Activated naive CD4-positive, alpha-beta T cell treated with anti-CD3 and anti-CD28 coated beads, Interleukin-2, amount 50 U/mL, for 24 hours (primary cell): ENCODE measurements around the gene PANK4.

ENCODE experiments used
- H3K27ac Mint-ChIP-seq: one replicate; pipeline ENCODE4 v1.8.0; 2021; ENCODE audit warnings: mild to moderate bottlenecking, mixed read lengths
- H3K27me3 Mint-ChIP-seq: one replicate; pipeline ENCODE4 v1.8.0; 2021; ENCODE audit warnings: mixed read lengths
- H3K36me3 Mint-ChIP-seq: one replicate; pipeline ENCODE4 v1.8.0; 2021; ENCODE audit warnings: mixed read lengths
- H3K4me1 Mint-ChIP-seq: one replicate; pipeline ENCODE4 v1.8.0; 2021; ENCODE audit warnings: mixed read lengths
- H3K4me3 Mint-ChIP-seq: one replicate; pipeline ENCODE4 v1.8.0; 2021; ENCODE audit warnings: mild to moderate bottlenecking, mixed read lengths
- H3K9me3 Mint-ChIP-seq: one replicate; pipeline ENCODE4 v1.8.0; 2021; ENCODE audit warnings: mixed read lengths

The PANK4 gene

GRCh38 chr1:2541619-2542245 is 15.3 kb upstream of the PANK4 start:
- H3K4me3 Mint-ChIP-seq: no peak overlapping the region
- H3K9me3 Mint-ChIP-seq: no peaks in the 10 kb centered on the region
- no peak overlapping the region for H3K27ac Mint-ChIP-seq
- H3K27me3 Mint-ChIP-seq: no peaks in the 10 kb centered on the region
- peaks cover 19% of the 10 kb centered on the region for H3K4me1 Mint-ChIP-seq
- H3K36me3 Mint-ChIP-seq: no peaks in the 10 kb centered on the region

- Mint-ChIP-seq H3K36me3 (no peaks in the 10 kb centered on the region), H3K27ac (no peak overlapping the region), H3K27me3 (no peaks in the 10 kb centered on the region), H3K9me3 (no peaks in the 10 kb centered on the region), H3K4me1 (peaks cover 19% of the 10 kb centered on the region), H3K4me3 (no peak overlapping the region)
Measured at GRCh38 chr1:2540816-2541492, 14.6 kb upstream of the PANK4 start.

- Mint-ChIP-seq H3K36me3 (no peaks in the 10 kb centered on the region), H3K27ac (peak overlapping the region; percentile 12), H3K9me3 (no peaks in the 10 kb centered on the region), H3K4me1 (peaks cover 16% of the 10 kb centered on the region), H3K27me3 (no peaks in the 10 kb centered on the region), H3K4me3 (no peak overlapping the region)
Measured at GRCh38 chr1:2539312-2539907, 13.0 kb upstream of the PANK4 start.

- Mint-ChIP-seq H3K27ac (peak overlapping the region; percentile 12), H3K4me3 (no peak overlapping the region), H3K4me1 (peaks cover 13% of the 10 kb centered on the region), H3K9me3 (no peaks in the 10 kb centered on the region), H3K36me3 (no peaks in the 10 kb centered on the region), H3K27me3 (no peaks in the 10 kb centered on the region)
Measured at GRCh38 chr1:2538872-2539271, 12.5 kb upstream of the PANK4 start.

GRCh38 chr1:2538376-2538775 is 12.0 kb upstream of the PANK4 start:
- no peaks in the 10 kb centered on the region for H3K27me3 Mint-ChIP-seq
- peaks cover 13% of the 10 kb centered on the region for H3K4me1 Mint-ChIP-seq
- H3K9me3 Mint-ChIP-seq: no peaks in the 10 kb centered on the region
- peak overlapping the region; percentile 55 for H3K27ac Mint-ChIP-seq
- H3K4me3 Mint-ChIP-seq: no peak overlapping the region
- no peaks in the 10 kb centered on the region for H3K36me3 Mint-ChIP-seq

GRCh38 chr1:2537784-2538115 is 11.4 kb upstream of the PANK4 start:
- H3K4me3 Mint-ChIP-seq: no peak overlapping the region
- H3K36me3 Mint-ChIP-seq: no peaks in the 10 kb centered on the region
- H3K4me1 Mint-ChIP-seq: peaks cover 13% of the 10 kb centered on the region
- no peak overlapping the region for H3K27ac Mint-ChIP-seq
- no peaks in the 10 kb centered on the region for H3K27me3 Mint-ChIP-seq
- no peaks in the 10 kb centered on the region for H3K9me3 Mint-ChIP-seq

GRCh38 chr1:2535981-2536380 is 9.6 kb upstream of the PANK4 start:
- H3K4me3 Mint-ChIP-seq: no peak overlapping the region
- H3K27me3 Mint-ChIP-seq: no peaks in the 10 kb centered on the region
- H3K4me1 Mint-ChIP-seq: peaks cover 1% of the 10 kb centered on the region
- H3K9me3 Mint-ChIP-seq: no peaks in the 10 kb centered on the region
- no peak overlapping the region for H3K27ac Mint-ChIP-seq
- no peaks in the 10 kb centered on the region for H3K36me3 Mint-ChIP-seq

GRCh38 chr1:2535455-2535854 is 9.1 kb upstream of the PANK4 start:
- Mint-ChIP-seq H3K27ac (no peak overlapping the region), H3K9me3 (no peaks in the 10 kb centered on the region), H3K36me3 (no peaks in the 10 kb centered on the region), H3K27me3 (no peaks in the 10 kb centered on the region), H3K4me1 (peaks cover 3% of the 10 kb centered on the region), H3K4me3 (no peak overlapping the region)

- Mint-ChIP-seq H3K4me1 (peaks cover 3% of the 10 kb centered on the region), H3K27ac (peak overlapping the region; percentile 63), H3K4me3 (no peak overlapping the region), H3K9me3 (no peaks in the 10 kb centered on the region), H3K27me3 (no peaks in the 10 kb centered on the region), H3K36me3 (no peaks in the 10 kb centered on the region)
Measured at GRCh38 chr1:2534687-2535441, 8.5 kb upstream of the PANK4 start.

GRCh38 chr1:2534315-2534686 is 7.9 kb upstream of the PANK4 start:
- Mint-ChIP-seq H3K4me1 (peaks cover 3% of the 10 kb centered on the region), H3K36me3 (no peaks in the 10 kb centered on the region), H3K27me3 (no peaks in the 10 kb centered on the region), H3K27ac (no peak overlapping the region), H3K4me3 (no peak overlapping the region), H3K9me3 (no peaks in the 10 kb centered on the region)

- Mint-ChIP-seq H3K9me3 (no peaks in the 10 kb centered on the region), H3K27ac (no peak overlapping the region), H3K4me3 (no peak overlapping the region), H3K36me3 (no peaks in the 10 kb centered on the region), H3K27me3 (no peaks in the 10 kb centered on the region), H3K4me1 (peaks cover 9% of the 10 kb centered on the region)
Measured at GRCh38 chr1:2533365-2533764, 7.0 kb upstream of the PANK4 start.

- H3K27ac Mint-ChIP-seq: peak overlapping the region; percentile 35
- H3K27me3 Mint-ChIP-seq: no peaks in the 10 kb centered on the region
- H3K9me3 Mint-ChIP-seq: no peaks in the 10 kb centered on the region
- peaks cover 9% of the 10 kb centered on the region for H3K4me1 Mint-ChIP-seq
- no peaks in the 10 kb centered on the region for H3K36me3 Mint-ChIP-seq
- no peak overlapping the region for H3K4me3 Mint-ChIP-seq
Measured at GRCh38 chr1:2532485-2533160, 6.2 kb upstream of the PANK4 start.

GRCh38 chr1:2530513-2531361 is 4.3 kb upstream of the PANK4 start:
- Mint-ChIP-seq H3K27me3 (no peaks in the 10 kb centered on the region), H3K36me3 (no peaks in the 10 kb centered on the region), H3K9me3 (no peaks in the 10 kb centered on the region), H3K4me3 (peak overlapping the region; percentile 39), H3K27ac (no peak overlapping the region), H3K4me1 (peaks cover 15% of the 10 kb centered on the region)

- H3K4me3 Mint-ChIP-seq: peak within 1 kb of the TSS; percentile 78
- no peak within 1 kb of the TSS for H3K27ac Mint-ChIP-seq
- no peaks in the 10 kb centered on the region for H3K27me3 Mint-ChIP-seq
- no peaks in the 10 kb centered on the region for H3K36me3 Mint-ChIP-seq
- H3K4me1 Mint-ChIP-seq: peaks cover 20% of the 10 kb centered on the region
- no peaks in the 10 kb centered on the region for H3K9me3 Mint-ChIP-seq
Measured at GRCh38 chr1:2529784-2530512, 3.6 kb upstream of the PANK4 start, which contains the start of gene HES5. Gene HES5, minus strand, starts transcription at chr1:2530263. Its CDS starts 99 bp downstream, at chr1:2530164.
